ENCODE data around the gene SYT1. TPM values are rescaled to one million over a fixed set of nuclear protein-coding genes. Genes with fewer than 3 reads are reported as not detected.

SYT1 gene
- total and polyA plus RNA-seq, 2 donors (not counting 3 experiments of a cell fraction or from before 2014, with no cell fraction given), result 3.2 to 15.3 TPM

GRCh38 chr12:78963439-78964227 lies 99.1 kb downstream of the SYT1 start:
- Histone ChIP-seq H3K4me3 (replicated peaks in 1 of 3; ENCODE audit: insufficient read depth in 1 of 3, low read depth in 1 of 3, low read length in 3 of 3) (no peak overlapping the region), H4K20me1 (replicated peaks; ENCODE audit: control insufficient read depth, extremely low read depth, insufficient read depth, low read length) (no peaks in the 10 kb centered on the region), H3K9me3 (replicated peaks; ENCODE audit: control insufficient read depth, insufficient read depth, low read length) (no peaks in the 10 kb centered on the region), H2AFZ (ENCODE audit: low read depth, low read length) (no peak overlapping the region), H3K4me1 (ENCODE audit: control insufficient read depth, extremely low read depth, insufficient read depth, low read length) (no peaks in the 10 kb centered on the region), H3K9ac (replicated peaks; ENCODE audit: extremely low read depth, insufficient read depth, low read length) (no peak overlapping the region), H3K9me1 (replicated peaks; ENCODE audit: control insufficient read depth, extremely low read depth, insufficient read depth, low read length) (no peaks in the 10 kb centered on the region), H3K27me3 (ENCODE audit: control insufficient read depth in 2 of 2, insufficient read depth in 2 of 2, low read length in 2 of 2) (no peaks in the 10 kb centered on the region), H3K4me2 (ENCODE audit: insufficient read depth, low read length) (no peak overlapping the region), H3K79me2 (ENCODE audit: control insufficient read depth, insufficient read depth, low read length) (no peaks in the 10 kb centered on the region), H3K27ac (ENCODE audit: insufficient read depth, low read depth, low read length) (no peak overlapping the region), H3K36me3 (ENCODE audit: control insufficient read depth in 2 of 2, extremely low read depth in 1 of 2, insufficient read depth in 2 of 2, low read length in 2 of 2) (no peaks in the 10 kb centered on the region)
- intact Hi-C loops (cut with micrococcal nuclease), result no loop called here
- no peak for DNase-seq (ENCODE audit: low read depth, low spot score)
- BruUV-seq (replicated peaks), result no TSS peak
- ChIA-PET CTCF (interaction anchor here (1.2 kb wide), 1 partner anchor 9 kb away, joined by 3 read pairs; no protein-coding TSS in a partner anchor), POLR2A (no interaction called here)
- dilution Hi-C loops (cut with MboI; ENCODE audit: extremely low pct_ligation_motif_present, low sequenced_read_pairs), result no loop called here
- TF ChIP-seq CTCF (IDR thresholded peaks at IDR 0.05; ENCODE audit: extremely low read depth in 1 of 2, insufficient read depth in 1 of 2, low read depth in 1 of 2, low read length in 2 of 2) (no peak), EZH2 (IDR thresholded peaks at IDR 0.05; ENCODE audit: borderline replicate concordance, low read depth, low read length, severe bottlenecking) (no peak), POLR2A (IDR thresholded peaks at IDR 0.05; ENCODE audit: low read depth, low read length) (no peak), MYC (IDR thresholded peaks at IDR 0.05; ENCODE audit: low read depth, low read length) (no peak), POLR2AphosphoS5 (IDR thresholded peaks at IDR 0.05; ENCODE audit: insufficient read depth, low read depth, low read length) (no peak), FOS (IDR thresholded peaks at IDR 0.05; ENCODE audit: borderline replicate concordance, insufficient read depth, low read length) (no peak), JUN (IDR thresholded peaks at IDR 0.05; ENCODE audit: borderline replicate concordance, insufficient read depth, insufficient read length, low read depth) (no peak), GATA2 (IDR thresholded peaks at IDR 0.05; ENCODE audit: insufficient read depth, insufficient read length, low read depth, low read length) (no peak), MAX (IDR thresholded peaks at IDR 0.05; ENCODE audit: insufficient read depth, insufficient read length) (no peak)
- no peak for FAIRE-seq

Measured in endothelial cell of umbilical vein (primary cell).